Measurements from ENCODE around the gene CAMKMT. TPM values are rescaled to one million over a fixed set of nuclear protein-coding genes. Genes with fewer than 3 reads are reported as not detected.

Gene CAMKMT
- total and polyA plus RNA-seq, 2 experiments from 2014 or later, result 26.5 to 29.5 TPM

GRCh38 chr2:44801841-44802776 is 440.4 kb downstream of the CAMKMT start (continued):
- no peak for TF ChIP-seq ZNF462 (CRISPR knock-in tag; IDR thresholded peaks at IDR 0.05)
- no peak for TF ChIP-seq CREB1 (CRISPR knock-in tag; IDR thresholded peaks at IDR 0.05; ENCODE audit: low read depth)
- no peak for TF ChIP-seq ZNF114 (CRISPR knock-in tag; IDR thresholded peaks at IDR 0.05)

- Histone ChIP-seq H3K9me2 (ENCODE audit: insufficient read depth) (no peaks in the 10 kb centered on the region), H3F3A (replicated peaks; ENCODE audit: low read depth) (peaks cover 32% of the 10 kb centered on the region), H3K4me3 (peak overlapping the region; percentile 64), H2AFZ (no peak overlapping the region), H3K36me3 (ENCODE audit: insufficient read depth) (no peaks in the 10 kb centered on the region), H4K20me1 (replicated peaks; ENCODE audit: insufficient read depth) (no peaks in the 10 kb centered on the region), H3K27me3 (ENCODE audit: insufficient read depth) (peaks cover 74% of the 10 kb centered on the region), H3K27ac (ENCODE audit: low read depth) (no peak overlapping the region), H3K4me1 (ENCODE audit: insufficient read depth) (peaks cover 70% of the 10 kb centered on the region), H3K4me2 (peak overlapping the region; percentile 95), H3K79me2 (replicated peaks; ENCODE audit: insufficient read depth) (no peaks in the 10 kb centered on the region)
- Mint-ChIP-seq H3K36me3 (ENCODE audit: low read depth) (no peaks in the 10 kb centered on the region; the same call in 2 of the 3 replicates), H3K9me3 (peaks cover 3% of the 10 kb centered on the region; the same call in 2 of the 3 replicates), H3K27me3 (ENCODE audit: insufficient read depth, low read depth, poor library complexity) (peaks cover 51% of the 10 kb centered on the region), H3K4me3 (peak overlapping the region; percentile 76), H3K27ac (peak overlapping the region; percentile 96), H3K4me1 (peaks cover 81% of the 10 kb centered on the region)
- DNase-seq (ENCODE audit: low spot score), result peak; percentile 97
- peak; percentile 71 for ATAC-seq
- TF ChIP-seq CREB1 (CRISPR knock-in tag; IDR thresholded peaks at IDR 0.05; ENCODE audit: low read depth), result no peak
- TF ChIP-seq JUNB (IDR thresholded peaks at IDR 0.05; ENCODE audit: unreplicated experiment), result no peak
- TF ChIP-seq, protein P1, sequence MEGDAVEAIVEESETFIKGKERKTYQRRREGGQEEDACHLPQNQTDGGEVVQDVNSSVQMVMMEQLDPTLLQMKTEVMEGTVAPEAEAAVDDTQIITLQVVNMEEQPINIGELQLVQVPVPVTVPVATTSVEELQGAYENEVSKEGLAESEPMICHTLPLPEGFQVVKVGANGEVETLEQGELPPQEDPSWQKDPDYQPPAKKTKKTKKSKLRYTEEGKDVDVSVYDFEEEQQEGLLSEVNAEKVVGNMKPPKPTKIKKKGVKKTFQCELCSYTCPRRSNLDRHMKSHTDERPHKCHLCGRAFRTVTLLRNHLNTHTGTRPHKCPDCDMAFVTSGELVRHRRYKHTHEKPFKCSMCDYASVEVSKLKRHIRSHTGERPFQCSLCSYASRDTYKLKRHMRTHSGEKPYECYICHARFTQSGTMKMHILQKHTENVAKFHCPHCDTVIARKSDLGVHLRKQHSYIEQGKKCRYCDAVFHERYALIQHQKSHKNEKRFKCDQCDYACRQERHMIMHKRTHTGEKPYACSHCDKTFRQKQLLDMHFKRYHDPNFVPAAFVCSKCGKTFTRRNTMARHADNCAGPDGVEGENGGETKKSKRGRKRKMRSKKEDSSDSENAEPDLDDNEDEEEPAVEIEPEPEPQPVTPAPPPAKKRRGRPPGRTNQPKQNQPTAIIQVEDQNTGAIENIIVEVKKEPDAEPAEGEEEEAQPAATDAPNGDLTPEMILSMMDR (conservative IDR thresholded peaks at IDR 0.05; ENCODE audit: low read depth in 2 of 2), result no peak
- TF ChIP-seq, protein P2, sequence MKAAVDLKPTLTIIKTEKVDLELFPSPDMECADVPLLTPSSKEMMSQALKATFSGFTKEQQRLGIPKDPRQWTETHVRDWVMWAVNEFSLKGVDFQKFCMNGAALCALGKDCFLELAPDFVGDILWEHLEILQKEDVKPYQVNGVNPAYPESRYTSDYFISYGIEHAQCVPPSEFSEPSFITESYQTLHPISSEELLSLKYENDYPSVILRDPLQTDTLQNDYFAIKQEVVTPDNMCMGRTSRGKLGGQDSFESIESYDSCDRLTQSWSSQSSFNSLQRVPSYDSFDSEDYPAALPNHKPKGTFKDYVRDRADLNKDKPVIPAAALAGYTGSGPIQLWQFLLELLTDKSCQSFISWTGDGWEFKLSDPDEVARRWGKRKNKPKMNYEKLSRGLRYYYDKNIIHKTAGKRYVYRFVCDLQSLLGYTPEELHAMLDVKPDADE (IDR thresholded peaks at IDR 0.05), result no peak
- TF ChIP-seq ZNF114 (CRISPR knock-in tag; IDR thresholded peaks at IDR 0.05), result no peak
- TF ChIP-seq POLR2AphosphoS5 (IDR thresholded peaks at IDR 0.05; ENCODE audit: low read depth), result 0 out of 2 replicates have a peak, but pooled peaks have one; percentile 16
- no peak for TF ChIP-seq REST (IDR thresholded peaks at IDR 0.05; ENCODE audit: unreplicated experiment)
- TF ChIP-seq ZNF331 (CRISPR knock-in tag; IDR thresholded peaks at IDR 0.05; ENCODE audit: low read depth), result no peak
Observed at GRCh38 chr2:44802777-44803424, 441.2 kb downstream of the CAMKMT start.

Data from GM23338 (cell line).